ENCODE results near the gene CPSF7.

DNA sequence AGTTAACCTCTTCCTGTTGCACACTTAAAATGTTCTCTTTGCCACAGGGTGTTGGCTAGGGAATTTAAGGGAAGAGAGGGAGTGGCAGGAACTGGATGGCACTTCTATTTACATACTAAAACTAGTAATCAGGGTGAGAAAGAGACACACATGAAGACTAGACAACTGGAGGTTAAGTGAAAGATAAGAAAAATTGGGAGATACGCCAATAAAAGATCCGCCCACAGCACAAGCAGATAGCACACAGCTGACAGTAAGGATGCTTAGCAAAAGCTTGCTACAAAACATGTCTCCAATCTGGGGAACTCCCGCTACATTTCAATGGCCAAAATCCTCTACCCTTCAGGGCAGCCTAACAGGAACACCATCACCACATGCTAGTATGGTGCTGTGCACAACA, 12.8 kb downstream of the CPSF7 start:
- TF ChIP-seq CTCF (IDR thresholded peaks at IDR 0.05; ENCODE audit: insufficient read depth, low read depth, low read length) (no peak), EZH2 (IDR thresholded peaks at IDR 0.05; ENCODE audit: insufficient read depth, low read length) (no peak)

Measured in astrocyte (in vitro differentiated cells and primary cell).